Dermis blood vessel endothelial cell (primary cell): ENCODE measurements around the gene INPP4A. TPM values are rescaled to one million over a fixed set of nuclear protein-coding genes. Genes with fewer than 3 reads are reported as not detected.
"Not testable (repeated sequence)": the region's sequence is repeated elsewhere in the genome, so short reads cannot be mapped to it uniquely, and the experiment has no call there.

ENCODE experiments used
- DNase-seq: peaks from one replicate; pipeline ENCODE4 v3.0.0; 2010
- total RNA-seq: library from RNA; depleted of rRNA; stranded (reverse); fragments of >200 nt; gene quantifications from 2 replicates; pipeline ENCODE4 v1.2.3, GENCODE V29; 2014

INPP4A gene
- total RNA-seq, 1 donor from 2014 or later = 41.9 TPM

- no peak for DNase-seq
Observed at GRCh38 chr2:98592565-98592964, 147.9 kb downstream of the INPP4A start.

- DNase-seq = not testable (repeated sequence)
Observed at GRCh38 chr2:98594665-98595064, 150.0 kb downstream of the INPP4A start.

GRCh38 chr2:98598781-98599428 lies 154.2 kb downstream of the INPP4A start:
- peak; percentile 71 for DNase-seq

- peak; percentile 75 for DNase-seq
Observed at GRCh38 chr2:98601532-98602132, 157.0 kb downstream of the INPP4A start.

- no peak for DNase-seq
Observed at GRCh38 chr2:98604547-98604946, 159.9 kb downstream of the INPP4A start.

GRCh38 chr2:98605076-98605475 lies 160.4 kb downstream of the INPP4A start:
- no peak for DNase-seq

GRCh38 chr2:98606431-98606830 lies 161.8 kb downstream of the INPP4A start:
- DNase-seq = no peak

- no peak for DNase-seq
Observed at GRCh38 chr2:98607104-98607503, 162.4 kb downstream of the INPP4A start.

GRCh38 chr2:98607741-98608115 lies 163.1 kb downstream of the INPP4A start:
- peak; percentile 32 for DNase-seq

- peak; percentile 96 for DNase-seq
Observed at GRCh38 chr2:98608116-98608961, 163.7 kb downstream of the INPP4A start, which contains the start of the genes COA5 and UNC50. Gene COA5 (minus strand): TSS chr2:98608512. CDS start chr2:98608405, 107 bp downstream. Gene UNC50 (plus strand): TSS chr2:98608589. CDS start chr2:98609760, 1,171 bp downstream.

- peak; percentile 67 for DNase-seq
Observed at GRCh38 chr2:98608962-98609604, 164.4 kb downstream of the INPP4A start.

GRCh38 chr2:98614024-98614739 lies 169.5 kb downstream of the INPP4A start:
- DNase-seq = no peak

GRCh38 chr2:98615481-98615880 lies 170.8 kb downstream of the INPP4A start:
- peak; percentile 36 for DNase-seq

- DNase-seq = no peak
Observed at GRCh38 chr2:98617149-98617548, 172.5 kb downstream of the INPP4A start.

GRCh38 chr2:98623657-98624056 lies 179.0 kb downstream of the INPP4A start:
- peak; percentile 75 for DNase-seq

- no peak for DNase-seq
Observed at GRCh38 chr2:98632351-98632750, 187.7 kb downstream of the INPP4A start.

- peak; percentile 48 for DNase-seq
Observed at GRCh38 chr2:98634406-98635092, 189.9 kb downstream of the INPP4A start.

- no peak for DNase-seq
Observed at GRCh38 chr2:98637401-98638147, 192.9 kb downstream of the INPP4A start.

GRCh38 chr2:98643496-98644100 lies 198.9 kb downstream of the INPP4A start:
- DNase-seq = no peak
